H1 (cell line): ENCODE data around the gene SMIM13. TPM values are rescaled to one million over a fixed set of nuclear protein-coding genes. Genes with fewer than 3 reads are reported as not detected.

Experiments
- BACH1 ChIP-seq: IDR thresholded peaks from 2 replicates; pipeline ENCODE4 v1.6.1; 2012; ENCODE audit warnings: low read length, improper control_type of control experiment
- JUN ChIP-seq: IDR thresholded peaks from 2 replicates; pipeline ENCODE4 v1.6.1; 2011; ENCODE audit warnings: low read depth, mild to moderate bottlenecking, improper control_type of control experiment, low read length
- PHF8 ChIP-seq: fragments of 200-600 bp; sonication (generic); conservative IDR thresholded peaks from 2 replicates; pipeline ENCODE4 v1.7.1; 2012; ENCODE audit warnings: low read depth, mild to moderate bottlenecking, inconsistent platforms, low read length, moderate library complexity
- RBBP5 ChIP-seq: IDR thresholded peaks from 2 replicates; pipeline ENCODE4 v1.7.1; 2012; ENCODE audit warnings: low read depth, mild to moderate bottlenecking, inconsistent platforms, low read length, moderate library complexity, borderline replicate concordance
- RXRA ChIP-seq: IDR thresholded peaks from 2 replicates; pipeline ENCODE4 v1.6.1; 2011; ENCODE audit warnings: low read depth, mild to moderate bottlenecking, low read length, moderate library complexity; ENCODE audit not compliant: insufficient read depth
- TBP ChIP-seq: IDR thresholded peaks from 2 replicates; pipeline ENCODE4 v1.6.1; 2011; ENCODE audit warnings: low read depth, low read length, improper control_type of control experiment
- TEAD4 ChIP-seq: IDR thresholded peaks from 2 replicates; pipeline ENCODE4 v1.6.1; 2012; ENCODE audit warnings: low read depth, low read length, inconsistent platforms, mixed read lengths
- polyA plus RNA-seq, 7 experiments: library from polyadenylated mRNA; depleted of rRNA in 3 of 7; stranded (reverse) in 5 of 7; unstranded in 2 of 7; fragments of >200 nt in 5 of 7; fragments of 200-250 nt in 2 of 7; gene quantifications; 1 replicate in 5 of 7; 2 replicates in 1 of 7; 4 replicates in 1 of 7; pipeline versions ENCODE4 v1.2.1 to v1.2.3, GENCODE V29; 2011 to 2013; ENCODE audit warnings: missing spikeins in 2 of 7, mixed read lengths in 2 of 7
- total RNA-seq: library from RNA; stranded (reverse); fragmentation: NEBNext Ultra II Directional; extraction: Animal tissue kit (Norgen Biotek cat#: 25700); gene quantifications from 2 replicates; pipeline ENCODE4 v1.2.1, GENCODE V29; 2021

SMIM13 gene
- total and polyA plus RNA-seq, 2 of the 8 experiments (the other 6 are each of a cell fraction or from before 2014, with no cell fraction given), result 1.7 to 10.6 TPM

GRCh38 chr6:11183761-11184362 is 90.2 kb downstream of the SMIM13 start (continued):
- TF ChIP-seq PHF8 (no peak), TBP (no peak), JUN (no peak), TEAD4 (no peak), BACH1 (no peak), RBBP5 (no peak), RXRA (no peak)
